K562 (cell line): ENCODE measurements around the gene KAZN. TPM values are rescaled to one million over a fixed set of nuclear protein-coding genes. Genes with fewer than 3 reads are reported as not detected.

ENCODE experiments used
- ATAC-seq: fragments of 200-7000 bp; cut with Tn5 transposase; 3 replicates; pipeline ENCODE4 v1.9.1; 2020; ENCODE audit warnings: moderate library complexity
- BruUV-seq: library from RNA; stranded (reverse); fragments of 400-500 nt; replicated peaks from 2 replicates; lab custom pipeline; 2021; lab: Mats Ljungman, UMichigan
- CTCF ChIA-PET: fragments of 300-600 bp; formaldehyde crosslinking; extraction: SDS; loops from one replicate; lab custom pipeline; 2021; ENCODE audit warnings: low intra/inter-chr PET ratio; lab: Yijun Ruan, JAX
- POLR2A ChIA-PET: fragments of 300-600, 350-650 bp; sonication (Branson Sonifier 250); formaldehyde crosslinking; extraction: SDS; loops from one replicate; lab custom pipeline; 2021; ENCODE audit warnings: antibody characterized with exemption, inconsistent platforms; lab: Yijun Ruan, JAX
- DNase-seq, 4 experiments: peaks; one replicate each; pipeline versions ENCODE4 v3.0.0 to v3.0.0-alpha.2; 2011 to 2018; ENCODE audit warnings: low spot score in 3 of 4, mixed read lengths in 3 of 4; ENCODE audit errors: extremely low read depth in 1 of 4
- FAIRE-seq: peaks from 2 replicates; lab custom pipeline; 2011; peaks lifted over from hg19 to GRCh38; lab: Jason Lieb, UNC
- H2AFZ ChIP-seq: 2 replicates; pipeline ENCODE4 v1.6.0; 2011; ENCODE audit warnings: low read depth, low read length, control low read depth, inconsistent platforms
- H3K27ac ChIP-seq: fragments of 200-600 bp; 3 replicates; pipeline ENCODE4 v1.8.0; 2011; ENCODE audit warnings: low read depth, mild to moderate bottlenecking, control low read depth, inconsistent platforms, low read length, moderate library complexity, mixed read lengths; ENCODE audit errors: extremely low read depth
- H3K27me3 ChIP-seq, 2 experiments: fragments of 300-600 bp in 1 of 2; 2 replicates in 1 of 2; 3 replicates in 1 of 2; pipeline versions ENCODE4 v1.6.0 to v1.8.0; 2011; ENCODE audit warnings: inconsistent platforms in 2 of 2, low read length in 2 of 2, mild to moderate bottlenecking in 1 of 2, mixed read lengths in 1 of 2, moderate library complexity in 1 of 2; ENCODE audit not compliant: control insufficient read depth in 2 of 2, insufficient read depth in 2 of 2
- H3K36me3 ChIP-seq: fragments of 300-600 bp; 3 replicates; pipeline ENCODE4 v1.8.0; 2011; ENCODE audit warnings: mild to moderate bottlenecking, low read length, inconsistent platforms; ENCODE audit not compliant: control insufficient read depth, insufficient read depth
- H3K4me1 ChIP-seq, 2 experiments: fragments of 200-600 bp in 1 of 2; replicated peaks in 1 of 2; 2 replicates in 1 of 2; 3 replicates in 1 of 2; pipeline versions ENCODE4 v1.5.1 to v1.8.0; 2011; ENCODE audit warnings: inconsistent platforms in 2 of 2, low read length in 2 of 2, mild to moderate bottlenecking in 1 of 2, mixed read lengths in 1 of 2, moderate library complexity in 1 of 2; ENCODE audit not compliant: control insufficient read depth in 2 of 2, insufficient read depth in 2 of 2
- H3K4me2 ChIP-seq: 2 replicates; pipeline ENCODE4 v1.6.1; 2011; ENCODE audit warnings: low read length, control low read depth, inconsistent platforms, mixed read lengths; ENCODE audit not compliant: insufficient read depth
- H3K4me3 ChIP-seq: fragments of 200-600 bp; sonication (generic), shearing (Covaris generic); 2 replicates; pipeline ENCODE4 v1.5.1; 2016; ENCODE audit warnings: control low read depth, inconsistent platforms
- H3K79me2 ChIP-seq: fragments of 200-600 bp; 3 replicates; pipeline ENCODE4 v1.8.0; 2011; ENCODE audit warnings: low read length, inconsistent platforms; ENCODE audit not compliant: control insufficient read depth, insufficient read depth
- H3K9ac ChIP-seq, 2 experiments: 2 replicates each; pipeline versions ENCODE4 v1.6.0 to v1.6.1; 2011; ENCODE audit warnings: low read depth in 2 of 2, low read length in 2 of 2, control low read depth in 1 of 2, inconsistent platforms in 1 of 2, mild to moderate bottlenecking in 1 of 2, mixed read lengths in 1 of 2; ENCODE audit not compliant: insufficient read depth in 1 of 2
- H3K9me1 ChIP-seq: one replicate; pipeline ENCODE4 v1.6.0; 2011; ENCODE audit warnings: inconsistent platforms, mild to moderate bottlenecking, low read length, moderate library complexity; ENCODE audit not compliant: control insufficient read depth, insufficient read depth
- H3K9me3 ChIP-seq: replicated peaks from 2 replicates; pipeline ENCODE4 v1.5.1; 2011; ENCODE audit warnings: low read depth, low read length, inconsistent platforms; ENCODE audit not compliant: control insufficient read depth, insufficient read depth
- H4K20me1 ChIP-seq: replicated peaks from 2 replicates; pipeline ENCODE4 v1.6.1; 2011; ENCODE audit warnings: low read length, inconsistent platforms, mixed read lengths; ENCODE audit not compliant: control insufficient read depth, insufficient read depth
- CBFA2T2 ChIP-seq: fragments of 450-650 bp; conservative IDR thresholded peaks from 2 replicates; pipeline ENCODE4 v1.6.1; 2017; ENCODE audit warnings: mild to moderate bottlenecking
- CC2D1A ChIP-seq: fragments of 450-650 bp; IDR thresholded peaks from 2 replicates; pipeline ENCODE4 v1.6.1; 2017; ENCODE audit warnings: mild to moderate bottlenecking
- CXXC5 ChIP-seq: fragments of 250-450 bp; sonication (Bioruptor Pico); IDR thresholded peaks from 2 replicates; pipeline ENCODE4 v1.8.0; 2022; ENCODE audit warnings: inconsistent platforms, mild to moderate bottlenecking, moderate library complexity
- ELF1 ChIP-seq: fragments of 200-800 bp; sonication (Bioruptor generic); IDR thresholded peaks from 2 replicates; pipeline ENCODE4 v1.6.1; 2016; ENCODE audit warnings: missing genetic modification characterization, missing compliant biosample characterization
- FOXK2 ChIP-seq, 2 experiments: fragments of 450-650 bp; IDR thresholded peaks in 1 of 2; conservative IDR thresholded peaks in 1 of 2; 2 replicates each; pipeline ENCODE4 v1.6.1; 2016; ENCODE audit warnings: low read depth in 2 of 2, mild to moderate bottlenecking in 1 of 2
- JUND ChIP-seq, 2 experiments: IDR thresholded peaks; 2 replicates in 1 of 2; 3 replicates in 1 of 2; pipeline ENCODE4 v1.6.1; 2011; ENCODE audit warnings: borderline replicate concordance in 2 of 2, low read depth in 2 of 2, low read length in 2 of 2, improper control_type of control experiment in 1 of 2, missing biosample characterization in 1 of 2, missing genetic modification characterization in 1 of 2, missing genetic modification reagents in 1 of 2
- KLF1 ChIP-seq: fragments of 450-650 bp; IDR thresholded peaks from 2 replicates; pipeline ENCODE4 v1.6.1; 2016; ENCODE audit warnings: missing genetic modification characterization, missing compliant biosample characterization
- PHF20 ChIP-seq: fragments of 450-650 bp; IDR thresholded peaks from 2 replicates; pipeline ENCODE4 v1.6.1; 2018; ENCODE audit not compliant: partially characterized antibody
- PRDM10 ChIP-seq: fragments of 450-650 bp; IDR thresholded peaks from 2 replicates; pipeline ENCODE4 v1.6.1; 2018; ENCODE audit not compliant: partially characterized antibody
- PURB ChIP-seq: sonication (generic); formaldehyde crosslinking; IDR thresholded peaks from 2 replicates; pipeline ENCODE4 v1.9.0; 2021; ENCODE audit warnings: low read depth, mild to moderate bottlenecking, missing genetic modification reagents
- PYGO2 ChIP-seq: fragments of 450-650 bp; IDR thresholded peaks from 2 replicates; pipeline ENCODE4 v1.6.1; 2016; ENCODE audit warnings: mild to moderate bottlenecking, missing genetic modification characterization, moderate library complexity, missing compliant biosample characterization
- SNRNP70 ChIP-seq: fragments of 200-400 bp; formaldehyde crosslinking; optimal IDR thresholded peaks from 2 replicates; pipeline ENCODE3; 2017; ENCODE audit warnings: low read depth, low read length
- USF2 ChIP-seq: sonication (generic); formaldehyde crosslinking; IDR thresholded peaks from 2 replicates; pipeline ENCODE4 v1.5.0; 2020; ENCODE audit warnings: missing genetic modification reagents
- ZBED1 ChIP-seq: IDR thresholded peaks from 2 replicates; pipeline ENCODE4 v1.6.1; 2014
- ZNF830 ChIP-seq: fragments of 250-450 bp; sonication (Bioruptor Pico); IDR thresholded peaks from 2 replicates; pipeline ENCODE4 v1.5.0; 2021; ENCODE audit warnings: mild to moderate bottlenecking
- WGBS: fragments of 100-300 bp; shearing (Covaris generic); methylation state at CpG from one replicate; pipeline ENCODE4 v1.1.6; 2016; ENCODE audit warnings: low coverage, mixed read lengths; ENCODE audit not compliant: insufficient coverage; ENCODE audit errors: missing lambda C conversion rate; 5-methylcytosine and 5-hydroxymethylcytosine counted together
- in situ Hi-C: fragments of 300-500 bp; cut with MboI; formaldehyde crosslinking; loops from 4 replicates; pipeline ENCODE4 v1.15.0; 2018; ENCODE audit warnings: inconsistent platforms, mixed read lengths
- intact Hi-C: fragments of 100-400 bp; cut with micrococcal nuclease; formaldehyde crosslinking; loops from 2 replicates; pipeline ENCODE4 v1.14.2; 2022
- polyA plus RNA-seq, 8 experiments: library from polyadenylated mRNA; depleted of rRNA in 4 of 8; stranded (reverse) in 5 of 8; unstranded in 3 of 8; fragments of >200 nt; fragmentation: Nextera tagmentation in 2 of 8; fragmentation: Illumina TruSeq in 1 of 8; extraction: Ambion mirVana in 2 of 8; extraction: Trizol in 1 of 8; gene quantifications; 2 replicates each; pipeline versions ENCODE4 v1.2.1 to v1.2.3, GENCODE V29; 2011 to 2014; ENCODE audit warnings: inconsistent platforms in 1 of 8, missing spikeins in 1 of 8
- total RNA-seq, 7 experiments: library from RNA; depleted of rRNA in 6 of 7; stranded (reverse); fragments of >200 nt in 6 of 7; fragmentation: Illumina TruSeq in 2 of 7; extraction: Trizol in 2 of 7; gene quantifications; 2 replicates each; pipeline versions ENCODE4 v1.2.1 to v1.2.3, GENCODE V29; 2011 to 2021; ENCODE audit warnings: low replicate concordance in 1 of 7
- TF ChIP-seq, protein P1 (sequence below): sonication (generic); formaldehyde crosslinking; IDR thresholded peaks from 2 replicates; pipeline ENCODE4 v1.9.0; 2022; ENCODE audit warnings: mild to moderate bottlenecking, missing genetic modification reagents

Gene KAZN
- total and polyA plus RNA-seq, 9 of the 15 experiments (the other 6 are each of a cell fraction or from before 2014, with no cell fraction given): 2.1 to 21.6 (median 5.4) TPM

GRCh38 chr1:14939527-14940284 is 341.2 kb downstream of the KAZN start:
- H3K79me2 ChIP-seq: peaks cover 33% of the 10 kb centered on the region; the same call in 1 of the 3 replicates
- no peaks in the 10 kb centered on the region; a peak in 1 of 5 replicates for H3K27me3 ChIP-seq
- peak overlapping the region; percentile 71 for H2AFZ ChIP-seq
- peaks cover 3% of the 10 kb centered on the region; the same call in 1 of the 3 replicates for H3K36me3 ChIP-seq
- BruUV-seq: no TSS peak
- ChIA-PET POLR2A (interaction anchor here (0.5 to 1.1 kb wide), 6 partner anchors 10 to 812 kb away, joined by 3 to 5 read pairs (median 4); no protein-coding TSS in a partner anchor), CTCF (no interaction called here)
- no peaks in the 10 kb centered on the region for H3K9me3 ChIP-seq
- peak overlapping the region in 1 of 2 experiments; percentile 2; a peak in 3 of 4 replicates for H3K9ac ChIP-seq
- H3K27ac ChIP-seq: peak overlapping the region; percentile 49; the same call in 2 of the 3 replicates
- no peak overlapping the region for H3K4me3 ChIP-seq
- peak; percentile 83 for FAIRE-seq
- H3K9me1 ChIP-seq: peaks cover 5% of the 10 kb centered on the region
- ATAC-seq: peak; percentile 90
- in situ Hi-C loops: no loop called here
- intact Hi-C loops: no loop called here
- peaks cover 11 to 13% of the 10 kb centered on the region in 2 experiments; a peak in 4 of 5 replicates for H3K4me1 ChIP-seq
- peak; percentile 52 to 67 (median 57) for DNase-seq
- peak overlapping the region; percentile 30; the same call in 1 of the 2 replicates for H3K4me2 ChIP-seq
- 65% methylated on average over 9 of the region's 9 CpGs for WGBS
- H4K20me1 ChIP-seq: no peaks in the 10 kb centered on the region
- TF ChIP-seq SNRNP70: no peak
- peak; percentile 63 for TF ChIP-seq CBFA2T2
- TF ChIP-seq PURB: no peak
- TF ChIP-seq PRDM10: peak; percentile 71
- TF ChIP-seq KLF1 (tag): peak; percentile 26; the same call in 1 of the 2 replicates
- 0 out of 2 replicates have a peak, but pooled peaks have one; percentile 13 for TF ChIP-seq PYGO2 (tag)
- TF ChIP-seq ZNF830 (CRISPR knock-in tag): no peak
- 0 out of 4 replicates have a peak, but pooled peaks of 1 of the 2 experiments have one; percentile 28 for TF ChIP-seq FOXK2 (conservative IDR thresholded peaks at IDR 0.05 in 1 of 2, IDR thresholded peaks at IDR 0.05 in 1 of 2; ENCODE audit: low read depth in 2 of 2)
- TF ChIP-seq CXXC5 (CRISPR knock-in tag): no peak
- TF ChIP-seq, protein P1, sequence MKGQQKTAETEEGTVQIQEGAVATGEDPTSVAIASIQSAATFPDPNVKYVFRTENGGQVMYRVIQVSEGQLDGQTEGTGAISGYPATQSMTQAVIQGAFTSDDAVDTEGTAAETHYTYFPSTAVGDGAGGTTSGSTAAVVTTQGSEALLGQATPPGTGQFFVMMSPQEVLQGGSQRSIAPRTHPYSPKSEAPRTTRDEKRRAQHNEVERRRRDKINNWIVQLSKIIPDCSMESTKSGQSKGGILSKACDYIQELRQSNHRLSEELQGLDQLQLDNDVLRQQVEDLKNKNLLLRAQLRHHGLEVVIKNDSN (CRISPR knock-in tag): peak; percentile 85
- no peak for TF ChIP-seq ZBED1
- peak; percentile 19 for TF ChIP-seq PHF20
- TF ChIP-seq ELF1 (tag): no peak
- peak; percentile 86 for TF ChIP-seq USF2 (CRISPR knock-in tag)
- TF ChIP-seq CC2D1A: no peak
- TF ChIP-seq JUND (IDR thresholded peaks at IDR 0.05; ENCODE audit: borderline replicate concordance, low read depth, low read length): 0 out of 2 replicates have a peak, but pooled peaks have one; percentile 3
- TF ChIP-seq JUND (tag; IDR thresholded peaks at IDR 0.05; ENCODE audit: borderline replicate concordance, low read depth, low read length): no peak
